Choroid plexus epithelial cell (primary cell): ENCODE data around the gene TMEM181.

Experiments used
- DNase-seq: peaks from one replicate; pipeline ENCODE4 v3.0.0-alpha.2; 2010; ENCODE audit warnings: low read depth
- H3K4me3 ChIP-seq: 2 replicates; pipeline ENCODE4 v1.5.1; 2011; ENCODE audit warnings: low read depth, mild to moderate bottlenecking, control low read depth, low read length, moderate library complexity
- CTCF ChIP-seq: conservative IDR thresholded peaks from 2 replicates; pipeline ENCODE4 v1.5.1; 2011; ENCODE audit warnings: low read depth, mild to moderate bottlenecking, control low read depth, inconsistent platforms, low read length, moderate library complexity

TMEM181 gene

GRCh38 chr6:158564243-158565121 lies 4.6 kb downstream of the TMEM181 start:
- no peak for DNase-seq
- TF ChIP-seq CTCF = no peak
- no peak overlapping the region for H3K4me3 ChIP-seq

GRCh38 chr6:158565122-158565429 lies 5.2 kb downstream of the TMEM181 start:
- no peak overlapping the region for H3K4me3 ChIP-seq
- TF ChIP-seq CTCF = no peak
- no peak for DNase-seq

GRCh38 chr6:158565482-158566040 lies 5.7 kb downstream of the TMEM181 start:
- peak; percentile 44 for TF ChIP-seq CTCF
- H3K4me3 ChIP-seq = no peak overlapping the region
- DNase-seq = no peak

- DNase-seq = no peak
- H3K4me3 ChIP-seq = no peak overlapping the region
- no peak for TF ChIP-seq CTCF
These were observed 6.4 kb downstream of the TMEM181 start for GRCh38 chr6:158566207-158566818.

- TF ChIP-seq CTCF = no peak
- no peak for DNase-seq
- no peak overlapping the region for H3K4me3 ChIP-seq
These were observed 7.3 kb downstream of the TMEM181 start for GRCh38 chr6:158567152-158567551.

- no peak for DNase-seq
- TF ChIP-seq CTCF = no peak
- no peak overlapping the region for H3K4me3 ChIP-seq
These were observed 8.0 kb downstream of the TMEM181 start for GRCh38 chr6:158567871-158568401.
